Measurements from ENCODE around the gene ASF1B.

- TF ChIP-seq GATA3 (IDR thresholded peaks at IDR 0.05; ENCODE audit: low read depth, low read length): no peak
- TF ChIP-seq GATA2 (IDR thresholded peaks at IDR 0.05; ENCODE audit: low read depth, low read length): no peak
Measured at GRCh38 chr19:14097532-14098151, 38.7 kb downstream of the ASF1B start.
